ENCODE results near the gene TSSK3.
A peak's percentile ranks its signal among the peaks of the same experiment; 100 is the strongest.

Gene TSSK3

DNA sequence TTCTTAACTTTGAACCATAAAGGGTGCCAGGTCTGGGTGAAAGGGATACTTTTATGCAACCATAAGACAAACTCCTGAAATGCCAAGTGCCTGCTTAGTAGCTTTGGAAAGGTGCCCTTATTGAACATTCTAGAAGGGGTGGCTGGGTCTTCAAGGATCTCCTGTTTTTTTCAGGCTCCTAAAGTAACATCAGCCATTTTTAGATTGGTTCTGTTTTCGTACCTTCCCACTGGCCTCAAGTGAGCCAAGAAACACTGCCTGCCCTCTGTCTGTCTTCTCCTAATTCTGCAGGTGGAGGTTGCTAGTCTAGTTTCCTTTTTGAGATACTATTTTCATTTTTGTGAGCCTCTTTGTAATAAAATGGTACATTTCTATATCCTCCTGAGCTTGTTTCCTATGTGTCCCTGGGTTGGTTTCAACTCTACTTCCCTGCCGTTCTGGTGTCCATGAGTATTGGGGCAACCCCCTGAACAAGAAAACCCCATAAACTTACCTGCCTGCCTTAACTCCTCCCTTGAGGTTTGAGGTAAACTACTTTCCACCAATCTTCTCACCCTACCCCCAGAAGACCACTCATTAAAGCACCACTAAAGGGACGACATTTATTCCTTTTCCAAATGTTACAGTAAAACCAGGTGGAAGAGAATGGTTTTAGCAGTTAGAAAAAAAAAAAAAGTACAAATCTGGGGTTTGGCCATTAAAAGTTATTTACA is 28.9 kb upstream of the TSSK3 start:
- peaks cover 33% of the 10 kb centered on the region for H3K4me1 ChIP-seq (ENCODE audit: control insufficient read depth, insufficient read depth, low read length, poor library complexity, severe bottlenecking)
- peaks cover 69% of the 10 kb centered on the region for H3K36me3 ChIP-seq (ENCODE audit: control insufficient read depth, insufficient read depth, low read length)
- no peaks in the 10 kb centered on the region for H3K9me3 ChIP-seq (ENCODE audit: control insufficient read depth, low read length)
- peak overlapping the region; percentile 36 for H3K27ac ChIP-seq (ENCODE audit: low read depth, low read length, severe bottlenecking)
- WGBS, 2 experiments (ENCODE audit: insufficient coverage in 2 of 2) = 95 to 100% methylated on average over 1 to 2 of the region's 3 CpGs
- H3K4me3 ChIP-seq (ENCODE audit: extremely low read depth, insufficient read depth, low read length, poor library complexity, severe bottlenecking) = no peak overlapping the region

GRCh38 chr1:32334274-32334861 is 28.0 kb upstream of the TSSK3 start:
- H3K4me3 ChIP-seq (ENCODE audit: extremely low read depth, insufficient read depth, low read length, poor library complexity, severe bottlenecking) = peak overlapping the region; percentile 79
- peaks cover 60% of the 10 kb centered on the region for H3K36me3 ChIP-seq (ENCODE audit: control insufficient read depth, insufficient read depth, low read length)
- peaks cover 43% of the 10 kb centered on the region for H3K4me1 ChIP-seq (ENCODE audit: control insufficient read depth, insufficient read depth, low read length, poor library complexity, severe bottlenecking)
- no peaks in the 10 kb centered on the region for H3K9me3 ChIP-seq (ENCODE audit: control insufficient read depth, low read length)
- H3K27ac ChIP-seq (ENCODE audit: low read depth, low read length, severe bottlenecking) = no peak overlapping the region
- WGBS, 2 experiments (ENCODE audit: insufficient coverage in 2 of 2) = 62 to 63% methylated on average over 4 of the region's 9 CpGs

DNA sequence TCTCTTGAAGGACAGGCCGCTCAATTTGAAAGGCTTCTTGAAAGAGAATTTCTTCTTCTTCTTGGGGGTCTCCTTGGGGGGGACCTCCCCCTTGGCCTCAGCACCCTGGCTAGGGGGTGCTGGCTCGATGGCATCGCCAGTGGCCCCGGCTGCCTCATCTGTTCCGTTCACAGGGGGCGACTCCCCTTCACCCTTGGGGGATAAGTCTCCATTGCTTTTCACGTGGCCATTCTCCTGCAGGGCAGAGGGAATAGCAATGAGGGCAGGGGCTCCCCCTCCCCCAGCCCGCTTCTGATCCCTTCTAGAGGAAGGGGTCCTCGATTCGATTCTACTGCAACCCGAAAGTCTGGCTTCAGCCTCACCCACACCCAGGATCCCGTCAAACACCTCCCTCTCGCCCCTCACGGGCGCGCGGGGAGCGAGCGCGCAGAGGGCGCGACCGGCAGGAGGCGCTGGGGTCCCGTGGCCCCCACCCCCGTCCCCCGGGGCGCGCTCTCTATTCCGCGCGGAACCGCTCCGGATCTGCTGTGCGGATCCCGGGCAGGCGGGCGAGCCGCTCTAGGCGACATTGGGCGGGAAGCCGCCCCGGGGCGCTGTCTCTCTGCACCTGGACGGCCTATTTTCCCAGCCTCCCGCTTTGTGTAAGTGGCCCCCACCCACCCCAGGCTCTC is 27.3 kb upstream of the TSSK3 start:
- Histone ChIP-seq H3K4me1 (ENCODE audit: control insufficient read depth, insufficient read depth, low read length, poor library complexity, severe bottlenecking) (peaks cover 49% of the 10 kb centered on the region), H3K9me3 (ENCODE audit: control insufficient read depth, low read length) (no peaks in the 10 kb centered on the region), H3K36me3 (ENCODE audit: control insufficient read depth, insufficient read depth, low read length) (peaks cover 53% of the 10 kb centered on the region), H3K27ac (ENCODE audit: low read depth, low read length, severe bottlenecking) (peak overlapping the region; percentile 86), H3K4me3 (ENCODE audit: extremely low read depth, insufficient read depth, low read length, poor library complexity, severe bottlenecking) (peak overlapping the region; percentile 79)
- 0% methylated on average over 21 to 43 of the region's 46 CpGs for WGBS, 2 experiments (ENCODE audit: insufficient coverage in 2 of 2)

GRCh38 chr1:32335535-32335789 is 26.9 kb upstream of the TSSK3 start:
- peaks cover 49% of the 10 kb centered on the region for H3K36me3 ChIP-seq (ENCODE audit: control insufficient read depth, insufficient read depth, low read length)
- 0% methylated on average over 7 to 19 of the region's 34 CpGs for WGBS, 2 experiments (ENCODE audit: insufficient coverage in 2 of 2)
- peak overlapping the region; percentile 86 for H3K27ac ChIP-seq (ENCODE audit: low read depth, low read length, severe bottlenecking)

GRCh38 chr1:32335790-32336590 is 26.3 kb upstream of the TSSK3 start, which contains the start of gene MARCKSL1:
Gene MARCKSL1, minus strand, starts transcription at chr1:32336233. Its CDS starts 200 bp downstream, at chr1:32336033.
- Histone ChIP-seq H3K4me3 (ENCODE audit: extremely low read depth, insufficient read depth, low read length, poor library complexity, severe bottlenecking) (peak within 1 kb of the TSS; percentile 79), H3K9me3 (ENCODE audit: control insufficient read depth, low read length) (no peaks in the 10 kb centered on the region), H3K36me3 (ENCODE audit: control insufficient read depth, insufficient read depth, low read length) (peaks cover 44% of the 10 kb centered on the region), H3K4me1 (ENCODE audit: control insufficient read depth, insufficient read depth, low read length, poor library complexity, severe bottlenecking) (peaks cover 51% of the 10 kb centered on the region), H3K27ac (ENCODE audit: low read depth, low read length, severe bottlenecking) (peak within 1 kb of the TSS; percentile 86)
- WGBS, 2 experiments (ENCODE audit: insufficient coverage in 2 of 2) = 0 to 1% methylated on average over 47 to 50 of the region's 95 CpGs

More at GRCh38 chr1:32335535-32335789, 26.9 kb upstream of the TSSK3 start:
- H3K4me1 ChIP-seq (ENCODE audit: control insufficient read depth, insufficient read depth, low read length, poor library complexity, severe bottlenecking) = peaks cover 51% of the 10 kb centered on the region
- H3K4me3 ChIP-seq (ENCODE audit: extremely low read depth, insufficient read depth, low read length, poor library complexity, severe bottlenecking) = peak overlapping the region; percentile 79
- no peaks in the 10 kb centered on the region for H3K9me3 ChIP-seq (ENCODE audit: control insufficient read depth, low read length)

GRCh38 chr1:32336591-32336932 is 25.8 kb upstream of the TSSK3 start:
- Histone ChIP-seq H3K36me3 (ENCODE audit: control insufficient read depth, insufficient read depth, low read length) (peaks cover 38% of the 10 kb centered on the region), H3K4me1 (ENCODE audit: control insufficient read depth, insufficient read depth, low read length, poor library complexity, severe bottlenecking) (peaks cover 51% of the 10 kb centered on the region), H3K9me3 (ENCODE audit: control insufficient read depth, low read length) (no peaks in the 10 kb centered on the region), H3K4me3 (ENCODE audit: extremely low read depth, insufficient read depth, low read length, poor library complexity, severe bottlenecking) (peak overlapping the region; percentile 79), H3K27ac (ENCODE audit: low read depth, low read length, severe bottlenecking) (no peak overlapping the region)
- 33 to 35% methylated on average over 9 to 15 of the region's 15 CpGs for WGBS, 2 experiments (ENCODE audit: insufficient coverage in 2 of 2)

- Histone ChIP-seq H3K27ac (ENCODE audit: low read depth, low read length, severe bottlenecking) (no peak overlapping the region), H3K4me3 (ENCODE audit: extremely low read depth, insufficient read depth, low read length, poor library complexity, severe bottlenecking) (no peak overlapping the region), H3K9me3 (ENCODE audit: control insufficient read depth, low read length) (no peaks in the 10 kb centered on the region), H3K36me3 (ENCODE audit: control insufficient read depth, insufficient read depth, low read length) (peaks cover 32% of the 10 kb centered on the region), H3K4me1 (ENCODE audit: control insufficient read depth, insufficient read depth, low read length, poor library complexity, severe bottlenecking) (peaks cover 51% of the 10 kb centered on the region)
- WGBS, 2 experiments (ENCODE audit: insufficient coverage in 2 of 2) = 96 to 100% methylated on average over 1 to 2 of the region's 8 CpGs
Observed at GRCh38 chr1:32336963-32337675, 25.2 kb upstream of the TSSK3 start.

DNA sequence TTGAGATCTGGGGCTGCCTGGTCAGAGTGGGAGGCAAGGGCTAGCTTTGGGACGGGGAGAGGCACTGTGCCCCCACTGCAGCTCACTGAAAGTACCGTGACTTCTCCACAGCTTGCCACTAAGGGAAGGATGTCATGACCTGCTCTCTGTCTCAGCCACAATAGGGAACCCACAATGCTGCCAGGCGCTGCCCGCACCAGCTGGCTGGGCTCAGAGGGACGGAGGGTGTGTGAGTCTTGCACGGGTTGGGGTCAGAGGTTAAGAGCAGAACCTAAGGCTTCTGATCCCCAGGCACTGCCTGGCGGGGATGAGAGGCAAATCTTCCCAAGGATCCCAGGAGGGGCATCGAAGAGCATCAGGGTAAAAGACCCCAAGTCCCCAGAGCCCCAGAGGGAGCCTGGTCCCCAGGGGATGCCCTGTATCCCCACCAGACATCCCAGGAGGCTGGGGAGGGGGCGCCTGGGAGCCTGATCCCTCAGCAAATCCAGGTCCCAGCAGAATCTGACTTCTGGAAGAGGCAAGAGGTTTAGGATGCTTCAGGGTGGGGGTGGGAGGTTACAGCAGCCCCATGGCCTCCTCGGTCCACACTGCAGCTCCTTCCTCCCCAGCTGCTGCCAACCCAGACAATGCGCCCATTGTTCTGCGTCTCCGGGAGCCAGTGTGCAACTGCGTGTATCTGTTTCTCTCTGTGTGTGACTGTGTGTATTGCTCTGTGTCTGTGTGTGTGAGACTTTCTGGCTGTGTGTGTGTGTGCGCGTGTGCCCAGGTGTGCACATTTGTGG is 24.3 kb upstream of the TSSK3 start:
- H3K36me3 ChIP-seq (ENCODE audit: control insufficient read depth, insufficient read depth, low read length) = peaks cover 23% of the 10 kb centered on the region
- H3K4me1 ChIP-seq (ENCODE audit: control insufficient read depth, insufficient read depth, low read length, poor library complexity, severe bottlenecking) = peaks cover 48% of the 10 kb centered on the region
- WGBS, 2 experiments (ENCODE audit: insufficient coverage in 2 of 2) = 66 to 77% methylated on average over 7 to 12 of the region's 16 CpGs
- no peaks in the 10 kb centered on the region for H3K9me3 ChIP-seq (ENCODE audit: control insufficient read depth, low read length)
- H3K27ac ChIP-seq (ENCODE audit: low read depth, low read length, severe bottlenecking) = peak overlapping the region; percentile 87
- H3K4me3 ChIP-seq (ENCODE audit: extremely low read depth, insufficient read depth, low read length, poor library complexity, severe bottlenecking) = no peak overlapping the region

DNA sequence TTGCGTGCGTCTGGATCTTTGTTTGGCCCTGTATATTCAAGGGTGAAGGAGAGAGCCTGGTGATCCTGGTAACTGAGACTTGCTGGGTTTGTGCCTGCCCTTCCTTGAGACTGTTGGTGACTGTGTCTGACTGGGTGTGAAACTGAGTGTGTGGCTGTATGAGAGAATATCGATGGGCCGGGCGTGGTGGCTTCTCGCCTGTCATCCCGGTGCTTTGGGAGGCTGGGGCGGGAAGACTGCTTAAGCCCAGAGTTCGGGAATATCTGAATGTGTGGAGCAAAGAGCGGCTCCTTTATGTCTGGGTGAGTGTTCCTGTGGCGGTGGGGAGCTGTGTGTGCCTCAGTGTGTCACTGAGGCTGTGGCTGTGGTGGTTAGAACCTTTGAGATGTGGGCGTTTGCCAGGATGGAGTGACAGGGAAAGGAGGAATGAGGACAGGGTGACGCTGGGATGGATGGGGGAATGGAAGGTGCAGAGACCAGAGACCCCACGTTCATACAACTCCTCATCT is 23.6 kb upstream of the TSSK3 start:
- Histone ChIP-seq H3K4me1 (ENCODE audit: control insufficient read depth, insufficient read depth, low read length, poor library complexity, severe bottlenecking) (peaks cover 42% of the 10 kb centered on the region), H3K4me3 (ENCODE audit: extremely low read depth, insufficient read depth, low read length, poor library complexity, severe bottlenecking) (no peak overlapping the region), H3K27ac (ENCODE audit: low read depth, low read length, severe bottlenecking) (peak overlapping the region; percentile 87), H3K36me3 (ENCODE audit: control insufficient read depth, insufficient read depth, low read length) (peaks cover 17% of the 10 kb centered on the region), H3K9me3 (ENCODE audit: control insufficient read depth, low read length) (no peaks in the 10 kb centered on the region)
- WGBS, 2 experiments (ENCODE audit: insufficient coverage in 2 of 2) = 89 to 91% methylated on average over 12 of the region's 14 CpGs

Measured in mesodermal cell (in vitro differentiated cells).